GM12865 (cell line): ENCODE measurements around the gene ARL3.
"Not testable (repeated sequence)": the region's sequence is repeated elsewhere in the genome, so short reads cannot be mapped to it uniquely, and the experiment has no call there.

Experiments used
- DNase-seq: peaks from one replicate; pipeline ENCODE4 v3.0.0; 2010; ENCODE audit warnings: low read depth
- H3K4me3 ChIP-seq: 2 replicates; pipeline ENCODE4 v1.5.1; 2011; ENCODE audit warnings: mild to moderate bottlenecking, low read depth, low read length, control low read depth
- CTCF ChIP-seq: IDR thresholded peaks from 2 replicates; pipeline ENCODE4 v1.5.1; 2011; ENCODE audit warnings: low read length, control low read depth, low read depth, inconsistent platforms; ENCODE audit not compliant: insufficient read depth; ENCODE audit errors: missing control alignments

The ARL3 gene

GRCh38 chr10:102704915-102705314, 9.3 kb downstream of the ARL3 start:
- H3K4me3 ChIP-seq: no peak overlapping the region
- TF ChIP-seq CTCF: no peak
- no peak for DNase-seq

- DNase-seq: no peak
- no peak for TF ChIP-seq CTCF
- H3K4me3 ChIP-seq: no peak overlapping the region
Measured at GRCh38 chr10:102702742-102703141, 11.5 kb downstream of the ARL3 start.

- no peak overlapping the region for H3K4me3 ChIP-seq
- no peak for TF ChIP-seq CTCF
- no peak for DNase-seq
Measured at GRCh38 chr10:102701796-102702195, 12.4 kb downstream of the ARL3 start.

- no peak for TF ChIP-seq CTCF
- DNase-seq: no peak
- no peak overlapping the region for H3K4me3 ChIP-seq
Measured at GRCh38 chr10:102701272-102701671, 12.9 kb downstream of the ARL3 start.

- H3K4me3 ChIP-seq: no peak overlapping the region
- TF ChIP-seq CTCF: no peak
- DNase-seq: no peak
Measured at GRCh38 chr10:102698894-102699293, 15.3 kb downstream of the ARL3 start.

- no peak for TF ChIP-seq CTCF
- DNase-seq: no peak
- no peak overlapping the region for H3K4me3 ChIP-seq
Measured at GRCh38 chr10:102696736-102697135, 17.5 kb downstream of the ARL3 start.

GRCh38 chr10:102695401-102695800, 18.8 kb downstream of the ARL3 start:
- not testable (repeated sequence) for DNase-seq, H3K4me3 ChIP-seq
